ENCODE results near the gene LMTK2.

The LMTK2 gene

GRCh38 chr7:98222533-98223195 is 116.0 kb downstream of the LMTK2 start:
- DNase-seq, result no peak

GRCh38 chr7:98223351-98223897 is 116.8 kb downstream of the LMTK2 start:
- DNase-seq, result no peak

- no peak for DNase-seq
Observed at GRCh38 chr7:98223898-98224700, 117.4 kb downstream of the LMTK2 start.

- DNase-seq, result no peak
Observed at GRCh38 chr7:98224701-98225181, 118.1 kb downstream of the LMTK2 start.

DNA sequence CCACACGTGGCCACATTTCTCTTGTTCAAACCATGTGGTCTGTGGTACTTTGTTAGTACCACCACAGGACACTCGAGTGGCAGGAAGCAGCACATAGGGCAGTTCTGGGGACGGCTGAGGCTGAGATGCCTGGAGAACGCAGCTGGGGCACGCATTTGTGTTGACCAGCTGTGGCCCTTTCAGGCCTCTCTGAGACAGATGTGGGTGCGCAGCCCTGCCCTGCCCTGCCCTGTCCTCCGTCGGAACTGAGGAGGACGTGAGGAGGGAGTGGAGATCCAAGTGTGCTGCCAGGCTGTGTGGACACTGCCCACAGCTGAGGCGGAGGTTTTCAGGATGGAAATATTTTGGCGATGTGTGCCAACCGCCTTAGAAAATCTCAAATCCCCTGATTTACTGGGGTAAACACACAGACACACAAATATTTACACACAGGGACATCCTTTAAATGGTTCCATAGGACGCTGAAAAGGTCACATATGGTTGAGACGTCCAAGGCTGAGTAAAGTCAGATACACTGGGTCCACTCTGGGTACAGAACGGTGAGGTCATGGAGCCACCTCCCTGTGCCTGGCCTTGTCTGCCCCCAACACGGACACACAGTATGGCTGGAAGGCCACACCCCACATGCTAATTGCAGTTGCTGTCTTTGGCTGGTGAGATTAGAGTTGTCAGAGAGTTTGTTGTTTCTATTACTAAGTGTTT is 119.4 kb downstream of the LMTK2 start:
- no peak for DNase-seq

- DNase-seq, result no peak
Observed at GRCh38 chr7:98227939-98228338, 121.3 kb downstream of the LMTK2 start.

DNA sequence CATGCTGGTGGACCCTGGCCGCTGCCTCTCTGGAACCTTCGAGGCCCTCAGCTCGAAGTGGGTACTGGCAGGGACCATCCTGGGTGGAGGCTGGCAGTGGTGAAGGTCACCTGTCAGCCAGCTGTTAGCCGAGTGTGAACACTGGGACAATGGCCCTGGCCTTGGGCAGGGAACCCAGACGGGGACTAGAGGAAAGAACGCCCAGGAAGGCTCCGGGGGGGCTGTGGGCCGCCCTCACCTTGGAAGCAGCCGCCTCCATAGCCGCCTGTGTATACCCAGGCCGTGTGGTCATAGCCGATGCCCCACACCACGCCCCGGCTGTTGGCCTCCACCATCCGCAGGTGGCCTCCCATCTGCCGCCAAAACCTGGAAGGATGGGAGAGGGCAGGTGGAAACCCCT is 122.1 kb downstream of the LMTK2 start:
- no peak for DNase-seq

DNA sequence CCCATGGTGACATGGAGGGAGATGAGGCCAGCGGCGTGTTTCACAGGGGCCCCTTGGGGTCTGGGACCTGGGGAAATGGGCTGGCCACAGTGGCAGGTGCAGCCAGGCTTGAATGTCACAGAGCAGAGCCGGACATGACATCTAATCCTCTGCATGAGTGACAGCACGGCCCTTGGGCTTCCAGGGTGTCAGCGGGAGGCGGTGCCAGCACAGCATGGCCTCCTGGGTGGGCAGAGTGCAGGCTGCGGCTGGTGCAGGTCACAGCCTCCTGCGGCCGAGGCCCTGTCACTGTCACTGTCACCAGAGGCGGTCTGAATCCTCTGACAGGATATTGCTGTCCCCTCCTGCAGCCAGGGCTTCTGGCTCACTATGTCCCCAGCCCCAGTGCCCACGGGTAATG is 122.8 kb downstream of the LMTK2 start:
- no peak for DNase-seq

GRCh38 chr7:98229991-98230745 is 123.5 kb downstream of the LMTK2 start:
- DNase-seq, result no peak

DNA sequence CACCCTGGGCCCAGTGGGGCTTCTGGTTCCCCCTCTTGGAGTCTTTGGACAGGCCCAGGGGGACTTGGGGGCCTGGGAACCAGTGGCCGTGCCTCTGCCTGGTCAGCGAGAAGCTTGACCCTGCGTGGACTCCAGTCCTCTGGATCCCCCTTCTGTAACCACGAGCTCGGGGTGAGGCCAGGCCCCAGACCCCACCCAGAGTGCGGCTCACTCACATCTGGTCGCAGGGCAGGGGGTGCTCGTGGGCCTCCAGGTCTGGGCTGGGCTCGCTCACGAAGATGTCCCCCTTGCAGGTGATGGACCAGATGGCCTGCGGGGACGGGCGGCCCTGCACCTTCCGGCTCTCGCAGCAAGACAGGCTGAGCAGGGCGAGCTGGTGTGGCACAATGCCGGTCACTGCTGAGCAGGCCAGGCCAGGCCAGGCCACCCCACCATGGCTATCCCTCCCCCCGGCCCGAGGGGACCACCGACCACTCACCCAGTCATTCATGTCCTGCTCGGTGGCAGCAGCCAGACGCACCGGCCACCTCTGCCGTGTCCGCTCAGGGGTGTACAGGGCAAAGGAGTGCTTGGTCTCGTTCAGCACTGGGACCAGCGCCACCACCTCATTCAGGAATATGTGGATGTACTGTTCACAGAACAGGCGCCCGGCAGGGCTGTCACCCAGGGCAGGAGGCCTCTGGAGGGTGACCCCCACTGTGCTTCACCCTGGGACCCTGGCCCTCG is 124.2 kb downstream of the LMTK2 start:
- no peak for DNase-seq

- no peak for DNase-seq
Observed at GRCh38 chr7:98231493-98232262, 125.0 kb downstream of the LMTK2 start.

GRCh38 chr7:98232263-98232585 is 125.6 kb downstream of the LMTK2 start:
- no peak for DNase-seq

- DNase-seq, result no peak
Observed at GRCh38 chr7:98232799-98233198, 126.1 kb downstream of the LMTK2 start.

GRCh38 chr7:98233219-98234070 is 126.8 kb downstream of the LMTK2 start:
- no peak for DNase-seq

- DNase-seq, result no peak
Observed at GRCh38 chr7:98234429-98235147, 127.9 kb downstream of the LMTK2 start.

DNA sequence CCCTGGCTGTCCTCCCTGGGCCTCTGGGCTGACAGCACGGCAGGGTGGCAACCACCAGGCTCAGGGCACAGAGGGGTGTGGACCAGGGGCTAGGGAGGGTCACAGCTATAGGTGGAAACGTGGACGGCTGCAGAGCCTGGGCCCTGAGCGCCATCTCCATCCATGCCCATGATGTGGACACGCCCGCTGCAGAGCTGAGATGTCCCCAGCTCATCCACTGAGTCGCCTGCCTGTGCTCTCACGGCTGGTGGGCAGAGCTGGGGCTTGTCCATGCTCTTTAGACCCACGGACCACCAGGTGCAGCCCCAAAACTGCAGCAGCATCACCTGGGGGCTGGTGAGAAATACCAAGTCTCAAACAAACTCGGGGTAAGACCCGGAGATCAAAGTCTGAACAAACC is 129.2 kb downstream of the LMTK2 start:
- DNase-seq, result no peak

- DNase-seq, result no peak
Observed at GRCh38 chr7:98236355-98237185, 129.9 kb downstream of the LMTK2 start.

GRCh38 chr7:98238076-98238475 is 131.4 kb downstream of the LMTK2 start:
- no peak for DNase-seq

DNA sequence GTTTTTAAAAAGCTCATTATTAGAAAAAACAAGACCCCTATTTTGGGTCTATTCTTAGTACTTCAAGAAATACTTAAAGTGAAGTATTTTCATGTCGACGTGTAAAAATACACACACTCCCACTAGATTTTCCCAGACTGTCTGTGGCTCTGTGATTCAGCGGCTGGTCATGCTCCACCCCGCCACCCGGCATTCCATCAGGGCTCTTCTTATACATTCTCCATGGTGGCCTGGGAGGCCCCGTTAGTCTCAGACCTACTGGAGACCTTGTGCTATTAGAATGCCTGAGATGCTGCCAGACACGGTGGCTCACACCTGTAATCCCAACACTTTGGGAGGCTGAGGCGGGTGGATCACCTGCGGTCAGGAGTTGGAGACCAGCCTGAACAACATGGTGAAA is 132.3 kb downstream of the LMTK2 start:
- no peak for DNase-seq

Measured in stimulated activated CD4-positive, alpha-beta T cell treated with anti-CD3 and anti-CD28 coated beads, Interleukin-4, amount 100 ng/mL, for 24 hours (primary cell).